Suprapubic skin (tissue), 4 donors: ENCODE results near the gene RRBP1. TPM values are rescaled to one million over a fixed set of nuclear protein-coding genes. Genes with fewer than 3 reads are reported as not detected.
A peak's percentile ranks its signal among the peaks of the same experiment; 100 is the strongest.

ENCODE experiments used
- DNase-seq, 2 donors: peaks; one replicate each; pipeline ENCODE4 v3.0.0-alpha.2; 2019; ENCODE audit warnings: low spot score in 2 of 2
- H3K27ac ChIP-seq: fragments of 200-600 bp; sonication (generic); one replicate; pipeline ENCODE4 v1.5.1; 2019
- H3K27me3 ChIP-seq: fragments of 200-600 bp; sonication (generic); one replicate; pipeline ENCODE4 v1.5.1; 2019
- H3K36me3 ChIP-seq: fragments of 200-600 bp; sonication (generic); one replicate; pipeline ENCODE4 v1.5.1; 2019
- H3K4me1 ChIP-seq: fragments of 200-600 bp; sonication (generic); one replicate; pipeline ENCODE4 v1.5.1; 2019
- H3K4me3 ChIP-seq: fragments of 200-600 bp; sonication (generic); one replicate; pipeline ENCODE4 v1.5.1; 2019; ENCODE audit warnings: mild to moderate bottlenecking
- H3K9me3 ChIP-seq: fragments of 200-600 bp; sonication (generic); one replicate; pipeline ENCODE4 v1.5.1; 2019
- CTCF ChIP-seq, 2 donors: fragments of 200-600 bp in 1 of 2; fragments of 450-650 bp in 1 of 2; sonication (generic) in 1 of 2; IDR thresholded peaks; one replicate each; pipeline ENCODE4 v1.5.1; 2016 to 2019; ENCODE audit warnings: antibody characterized with exemption in 2 of 2, mild to moderate bottlenecking in 1 of 2, moderate library complexity in 1 of 2
- EP300 ChIP-seq: sonication (generic); formaldehyde crosslinking; IDR thresholded peaks from one replicate; pipeline ENCODE4 v1.6.1; 2017; ENCODE audit warnings: antibody characterized with exemption
- POLR2A ChIP-seq, 2 donors: fragments of 450-650 bp; IDR thresholded peaks; one replicate each; pipeline ENCODE4 v1.6.1; 2017; ENCODE audit warnings: antibody characterized with exemption in 2 of 2, mild to moderate bottlenecking in 2 of 2, moderate library complexity in 2 of 2
- POLR2AphosphoS5 ChIP-seq, 3 donors: sonication (generic); formaldehyde crosslinking; IDR thresholded peaks; one replicate each; pipeline ENCODE4 v1.6.1; 2017; ENCODE audit warnings: antibody characterized with exemption in 3 of 3
- WGBS: methylation state at CpG from one replicate; pipeline ENCODE4 v1.1.5; 2018; 5-methylcytosine and 5-hydroxymethylcytosine counted together
- total RNA-seq, 4 donors: library from RNA; depleted of rRNA; stranded (reverse); fragments of >200 nt; gene quantifications; one replicate each; pipeline ENCODE4 v1.1.0, GENCODE V29; 2016

RRBP1 gene
- total RNA-seq, 4 donors from 2014 or later = 37.5 to 52.3 (median 41.3) TPM

- H3K4me1 ChIP-seq = peaks cover 42% of the 10 kb centered on the region
- H3K4me3 ChIP-seq = no peak overlapping the region
- TF ChIP-seq POLR2AphosphoS5 (IDR thresholded peaks at IDR 0.05) = no peak
- TF ChIP-seq CTCF (IDR thresholded peaks at IDR 0.05) = no peak
- TF ChIP-seq POLR2A (IDR thresholded peaks at IDR 0.05) = no peak
- no peak for TF ChIP-seq EP300
- peak in 1 of 2 donors; percentile 70 for DNase-seq
- H3K9me3 ChIP-seq = no peaks in the 10 kb centered on the region
- H3K27ac ChIP-seq = peak overlapping the region; percentile 2
- 67% methylated on average over 17 of the region's 22 CpGs for WGBS
- no peaks in the 10 kb centered on the region for H3K27me3 ChIP-seq
- H3K36me3 ChIP-seq = peaks cover 56% of the 10 kb centered on the region
Observed at GRCh38 chr20:17615645-17616479, 66.2 kb downstream of the RRBP1 start.

DNA sequence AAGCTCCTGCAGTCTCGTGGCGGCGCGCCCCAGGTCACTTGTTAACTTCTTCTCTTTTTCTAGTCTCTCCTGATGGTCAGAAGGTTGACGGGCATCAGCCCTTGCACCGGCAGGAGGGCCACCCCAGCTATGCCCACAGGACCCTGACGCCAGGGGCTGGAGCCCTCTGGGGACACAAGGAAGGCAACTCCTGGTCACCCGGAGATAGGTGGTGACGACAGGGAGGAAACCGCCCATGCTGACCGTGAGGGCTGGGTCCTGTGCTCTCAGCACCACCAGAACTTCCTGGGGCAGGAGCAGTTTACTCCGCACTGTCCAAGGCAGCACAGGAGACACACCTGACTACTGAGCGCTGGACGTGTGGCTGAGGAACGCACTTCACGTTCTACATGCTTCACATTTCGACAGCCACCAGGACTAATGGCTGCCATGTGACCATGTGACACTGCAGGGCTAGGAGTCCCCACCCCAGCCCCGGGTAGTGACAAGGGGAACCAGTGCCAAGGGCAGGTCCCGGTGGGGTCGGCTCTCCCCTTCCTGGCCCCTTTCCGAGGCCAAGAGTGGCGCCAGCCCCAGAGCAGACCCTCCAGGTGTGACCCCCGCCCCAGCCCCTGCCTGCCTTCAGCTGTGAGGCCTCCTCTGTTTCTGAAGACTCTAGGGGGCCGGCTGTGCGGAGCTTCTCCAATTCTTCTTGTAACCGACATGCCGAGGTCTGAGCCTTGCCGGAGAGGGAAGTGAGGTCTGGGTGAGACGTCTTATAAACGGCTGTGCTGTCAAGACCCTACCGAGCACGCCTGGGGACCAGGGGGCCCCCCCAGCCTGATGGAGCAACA lies 67.0 kb downstream of the RRBP1 start:
- TF ChIP-seq POLR2A (IDR thresholded peaks at IDR 0.05) = no peak
- no peak for TF ChIP-seq POLR2AphosphoS5 (IDR thresholded peaks at IDR 0.05)
- TF ChIP-seq CTCF (IDR thresholded peaks at IDR 0.05) = no peak
- TF ChIP-seq EP300 = no peak
- peak in 1 of 2 donors; percentile 70 for DNase-seq
- H3K9me3 ChIP-seq = no peaks in the 10 kb centered on the region
- no peak overlapping the region for H3K4me3 ChIP-seq
- peaks cover 48% of the 10 kb centered on the region for H3K36me3 ChIP-seq
- no peaks in the 10 kb centered on the region for H3K27me3 ChIP-seq
- H3K4me1 ChIP-seq = peaks cover 50% of the 10 kb centered on the region
- H3K27ac ChIP-seq = peak overlapping the region; percentile 16
- WGBS = 55% methylated on average over 31 of the region's 32 CpGs

DNA sequence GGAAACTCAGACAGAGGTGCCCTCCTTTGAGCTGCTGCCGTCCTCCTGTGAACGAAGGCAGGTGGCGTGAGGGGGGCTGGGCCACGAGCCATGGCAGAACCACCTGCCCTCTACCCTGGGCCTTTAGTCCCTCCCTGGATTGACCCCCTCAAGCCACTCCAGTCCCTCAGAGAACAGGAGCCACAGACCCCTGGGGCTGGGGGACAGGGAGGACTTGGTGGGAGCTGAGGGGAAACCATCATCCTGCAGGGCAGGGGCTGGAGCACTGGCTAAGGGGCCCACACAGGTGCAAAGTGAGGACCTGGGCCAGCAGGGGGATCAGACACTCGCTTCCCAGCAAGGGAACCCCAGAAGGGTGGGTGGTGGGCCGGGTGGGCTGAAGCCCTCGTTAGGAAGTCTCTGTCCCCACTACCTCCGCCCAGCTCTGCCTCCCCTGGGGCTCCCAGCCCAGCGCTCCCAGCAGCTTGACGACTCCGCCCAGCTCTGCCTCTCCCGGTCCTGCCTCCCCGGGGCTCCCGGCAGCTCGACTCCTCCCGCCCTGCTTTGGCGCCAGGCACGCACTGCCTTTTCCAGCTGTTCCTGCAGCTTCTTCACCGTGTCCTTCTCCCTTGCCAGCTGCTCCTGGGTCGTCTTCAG lies 67.7 kb downstream of the RRBP1 start:
- Histone ChIP-seq H3K27me3 (no peaks in the 10 kb centered on the region), H3K27ac (peak overlapping the region; percentile 16), H3K9me3 (no peaks in the 10 kb centered on the region), H3K36me3 (peaks cover 41% of the 10 kb centered on the region), H3K4me1 (peaks cover 52% of the 10 kb centered on the region), H3K4me3 (no peak overlapping the region)
- 46% methylated on average over 18 of the region's 20 CpGs for WGBS
- DNase-seq = peak; percentile 89 to 92
- no peak for TF ChIP-seq EP300
- no peak for TF ChIP-seq POLR2A (IDR thresholded peaks at IDR 0.05)
- no peak for TF ChIP-seq CTCF (IDR thresholded peaks at IDR 0.05)
- peak in 1 of 3 donors; percentile 11 for TF ChIP-seq POLR2AphosphoS5 (IDR thresholded peaks at IDR 0.05)

DNA sequence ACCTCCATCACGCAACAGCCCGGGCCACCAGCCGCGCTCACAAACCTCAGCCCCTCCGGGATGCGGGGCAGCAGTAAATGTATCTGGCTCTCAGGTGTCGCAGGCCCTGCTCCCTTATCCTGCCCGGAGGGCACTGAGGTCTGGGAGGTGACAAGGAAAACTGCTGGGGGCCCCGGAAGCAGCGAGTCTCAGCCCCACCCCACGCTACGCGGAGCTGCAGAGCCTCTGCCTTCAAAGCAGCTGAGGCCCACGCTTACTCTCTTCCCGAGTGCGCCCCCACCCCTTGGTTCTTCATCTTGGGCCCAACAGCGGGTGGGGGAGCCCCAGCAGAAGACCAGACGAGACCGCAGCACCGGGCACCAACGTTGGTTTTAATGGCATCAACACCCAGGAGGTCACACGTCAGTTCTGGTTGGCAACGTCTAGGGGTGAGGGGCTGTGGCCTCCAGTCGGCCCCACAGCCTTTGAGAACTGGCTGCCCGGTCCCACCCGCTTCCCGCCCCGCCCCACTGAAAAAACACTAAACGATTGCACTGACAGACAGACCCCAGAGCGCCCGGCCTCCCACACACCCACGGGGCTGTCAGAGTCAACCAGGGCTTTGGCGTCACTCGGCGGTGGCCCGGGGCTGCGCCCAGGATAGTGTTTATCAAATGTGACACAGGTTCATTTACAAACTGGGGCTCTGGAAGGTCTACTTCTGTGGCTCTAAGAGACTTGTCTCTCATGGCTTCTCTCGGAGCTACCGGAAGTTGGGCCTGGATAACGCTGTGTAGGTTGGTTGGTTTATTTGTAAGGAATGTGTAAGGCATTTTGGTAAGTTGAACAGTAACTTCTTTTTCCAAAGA lies 68.5 kb downstream of the RRBP1 start:
- peak in 1 of 2 donors; percentile 67 for DNase-seq
- TF ChIP-seq CTCF (IDR thresholded peaks at IDR 0.05) (no peak), POLR2AphosphoS5 (IDR thresholded peaks at IDR 0.05) (no peak), EP300 (no peak), POLR2A (IDR thresholded peaks at IDR 0.05) (no peak)
- Histone ChIP-seq H3K4me1 (peaks cover 52% of the 10 kb centered on the region), H3K27me3 (no peaks in the 10 kb centered on the region), H3K9me3 (no peaks in the 10 kb centered on the region), H3K27ac (no peak overlapping the region), H3K36me3 (peaks cover 37% of the 10 kb centered on the region), H3K4me3 (no peak overlapping the region)
- WGBS = 88% methylated on average over 16 of the region's 40 CpGs
